Thyroid gland (tissue), 4 donors: Measurements from ENCODE around the gene ZNF165. TPM values are rescaled to one million over a fixed set of nuclear protein-coding genes. Genes with fewer than 3 reads are reported as not detected.

Source experiments
- DNase-seq, 2 donors: peaks; one replicate each; pipeline ENCODE4 v3.0.0-alpha.2; 2019
- H3K27ac ChIP-seq, 3 donors: fragments of 200-600 bp; sonication (generic); 1 replicate in 2 of 3; 2 replicates in 1 of 3; pipeline ENCODE4 v1.5.1; 2016 to 2019; ENCODE audit warnings: mild to moderate bottlenecking in 1 of 3, moderate library complexity in 1 of 3
- H3K27me3 ChIP-seq: fragments of 200-600 bp; sonication (generic); one replicate; pipeline ENCODE4 v1.5.1; 2019
- H3K36me3 ChIP-seq, 2 donors: fragments of 200-600 bp; sonication (generic); one replicate each; pipeline ENCODE4 v1.5.1; 2016 to 2019
- H3K4me1 ChIP-seq, 2 donors: fragments of 200-600 bp; sonication (generic); one replicate each; pipeline ENCODE4 v1.5.1; 2017 to 2019
- H3K4me3 ChIP-seq, 3 donors: fragments of 200-600 bp; sonication (generic); replicated peaks in 1 of 3; 1 replicate in 2 of 3; 2 replicates in 1 of 3; pipeline ENCODE4 v1.5.1; 2016; ENCODE audit warnings: mild to moderate bottlenecking in 1 of 3
- H3K9me3 ChIP-seq: fragments of 200-600 bp; sonication (generic); one replicate; pipeline ENCODE4 v1.5.1; 2017
- POLR2A ChIP-seq, 2 donors: fragments of 450-650 bp; IDR thresholded peaks; one replicate each; pipeline ENCODE4 v1.6.1; 2017; ENCODE audit warnings: antibody characterized with exemption in 2 of 2, mild to moderate bottlenecking in 2 of 2, moderate library complexity in 1 of 2
- WGBS, 2 donors: methylation state at CpG; one replicate each; pipeline ENCODE4 v1.1.5; 2017; 5-methylcytosine and 5-hydroxymethylcytosine counted together
- intact Hi-C: fragments of 100-400 bp; cut with DNase I; formaldehyde crosslinking; loops from one replicate; pipeline ENCODE4 v1.15.1; 2023
- total RNA-seq, 4 donors: library from RNA; depleted of rRNA; stranded (reverse); fragments of >200 nt; gene quantifications; one replicate each; pipeline ENCODE4 v1.2.3, GENCODE V29; 2016
- TF ChIP-seq, protein P1 (sequence below), 6 experiments: fragments of 200-600 bp in 3 of 6; fragments of 450-650 bp in 3 of 6; sonication (generic) in 3 of 6; IDR thresholded peaks; one replicate each; pipeline ENCODE4 v1.5.1; 2016 to 2019; ENCODE audit warnings: antibody characterized with exemption in 6 of 6, mild to moderate bottlenecking in 2 of 6, inconsistent platforms in 1 of 6, moderate library complexity in 1 of 6

ZNF165 gene
- total RNA-seq, 4 donors from 2014 or later, result 1.7 to 5.3 (median 4.0) TPM

DNA sequence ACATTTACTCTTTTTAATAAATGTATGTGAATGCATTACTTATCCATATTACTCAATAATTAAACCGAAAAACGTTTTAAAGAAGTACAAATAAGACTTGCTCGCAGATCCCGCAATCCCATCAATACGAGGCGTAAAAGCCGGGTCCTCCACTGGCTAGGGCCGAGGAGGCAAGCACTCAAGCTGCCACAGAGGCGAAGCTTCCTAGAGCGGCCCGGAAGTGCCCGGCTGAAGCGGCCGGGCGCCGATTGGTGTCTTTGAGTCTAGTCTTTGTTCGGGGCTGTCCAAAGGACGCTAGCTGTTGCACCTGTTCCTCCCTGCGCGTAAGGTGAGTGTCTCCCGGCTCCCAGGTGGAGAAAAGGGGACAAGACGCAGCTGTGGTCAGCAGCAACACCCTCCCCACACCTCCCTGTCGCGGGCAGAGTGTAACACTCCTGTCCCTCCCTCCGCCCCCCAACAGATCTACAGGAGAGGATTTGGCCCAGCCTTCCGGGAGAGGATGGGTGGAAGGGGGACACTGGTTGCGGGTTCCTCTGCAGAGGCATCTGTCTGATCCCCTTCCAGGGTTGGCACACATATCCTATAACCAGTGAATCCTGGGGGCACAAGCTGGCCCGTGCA, 44.1 kb downstream of the ZNF165 start, which contains the start of gene ZSCAN16:
ZSCAN16 (plus strand) TSS at position 260 of the 621 bp plus-strand sequence. CDS start 835 bp downstream, outside the sequence.
- peaks cover 0 to under 1% of the 10 kb centered on the region in 2 donors for H3K36me3 ChIP-seq

DNA sequence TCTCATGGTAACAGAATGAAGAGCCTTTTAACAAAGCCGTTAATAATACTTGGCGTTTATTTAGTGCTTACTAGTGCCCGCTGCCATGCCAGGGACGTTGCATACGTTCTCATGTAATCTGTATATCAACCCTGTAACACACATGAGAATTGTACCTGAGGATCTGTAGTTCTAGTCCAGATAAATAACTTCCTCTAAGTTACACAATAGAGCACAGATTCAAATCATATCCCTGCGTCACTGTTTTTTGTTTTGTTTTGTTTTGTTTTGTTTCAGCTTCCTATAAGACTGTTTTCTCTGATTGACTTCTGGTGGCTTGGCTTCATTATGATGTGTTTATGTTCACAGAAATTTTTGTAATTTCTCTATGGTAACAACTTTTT, 44.6 kb downstream of the ZNF165 start:
- Histone ChIP-seq H3K27ac (peak overlapping the region in 1 of 3 donors; percentile 21), H3K4me1 (peaks cover 4 to 13% of the 10 kb centered on the region in 2 donors), H3K9me3 (no peaks in the 10 kb centered on the region), H3K36me3 (peaks cover 0 to 5% of the 10 kb centered on the region in 2 donors), H3K27me3 (no peaks in the 10 kb centered on the region), H3K4me3 (peak overlapping the region in 2 of 3 donors; percentile 52 to 80)
- TF ChIP-seq, protein P1, sequence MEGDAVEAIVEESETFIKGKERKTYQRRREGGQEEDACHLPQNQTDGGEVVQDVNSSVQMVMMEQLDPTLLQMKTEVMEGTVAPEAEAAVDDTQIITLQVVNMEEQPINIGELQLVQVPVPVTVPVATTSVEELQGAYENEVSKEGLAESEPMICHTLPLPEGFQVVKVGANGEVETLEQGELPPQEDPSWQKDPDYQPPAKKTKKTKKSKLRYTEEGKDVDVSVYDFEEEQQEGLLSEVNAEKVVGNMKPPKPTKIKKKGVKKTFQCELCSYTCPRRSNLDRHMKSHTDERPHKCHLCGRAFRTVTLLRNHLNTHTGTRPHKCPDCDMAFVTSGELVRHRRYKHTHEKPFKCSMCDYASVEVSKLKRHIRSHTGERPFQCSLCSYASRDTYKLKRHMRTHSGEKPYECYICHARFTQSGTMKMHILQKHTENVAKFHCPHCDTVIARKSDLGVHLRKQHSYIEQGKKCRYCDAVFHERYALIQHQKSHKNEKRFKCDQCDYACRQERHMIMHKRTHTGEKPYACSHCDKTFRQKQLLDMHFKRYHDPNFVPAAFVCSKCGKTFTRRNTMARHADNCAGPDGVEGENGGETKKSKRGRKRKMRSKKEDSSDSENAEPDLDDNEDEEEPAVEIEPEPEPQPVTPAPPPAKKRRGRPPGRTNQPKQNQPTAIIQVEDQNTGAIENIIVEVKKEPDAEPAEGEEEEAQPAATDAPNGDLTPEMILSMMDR (IDR thresholded peaks at IDR 0.05), result no peak
- no peak for TF ChIP-seq POLR2A (IDR thresholded peaks at IDR 0.05)
- WGBS, 2 donors, result 8 to 15% methylated on average over 6 of the region's 6 CpGs
- intact Hi-C loops, result loop anchor here (5.0 kb wide), 1 partner anchor 232 kb away; no protein-coding TSS in a partner anchor
- DNase-seq, result no peak

More for the DNA sequence above, 44.1 kb downstream of the ZNF165 start, which contains the start of gene ZSCAN16:
- Histone ChIP-seq H3K27me3 (no peaks in the 10 kb centered on the region), H3K27ac (peak within 1 kb of the TSS in 2 of 3 donors; percentile 21 to 45), H3K4me1 (peaks cover 4 to 13% of the 10 kb centered on the region in 2 donors), H3K4me3 (peak within 1 kb of the TSS in 2 of 3 donors; percentile 52 to 80), H3K9me3 (no peaks in the 10 kb centered on the region)
- 0 to 1% methylated on average over 15 to 28 of the region's 28 CpGs for WGBS, 2 donors
- DNase-seq, result peak; percentile 82 to 86
- intact Hi-C loops, result no loop called here
- TF ChIP-seq, protein P1 (IDR thresholded peaks at IDR 0.05), result no peak
- TF ChIP-seq POLR2A (IDR thresholded peaks at IDR 0.05), result peak in 1 of 2 donors; percentile 49

DNA sequence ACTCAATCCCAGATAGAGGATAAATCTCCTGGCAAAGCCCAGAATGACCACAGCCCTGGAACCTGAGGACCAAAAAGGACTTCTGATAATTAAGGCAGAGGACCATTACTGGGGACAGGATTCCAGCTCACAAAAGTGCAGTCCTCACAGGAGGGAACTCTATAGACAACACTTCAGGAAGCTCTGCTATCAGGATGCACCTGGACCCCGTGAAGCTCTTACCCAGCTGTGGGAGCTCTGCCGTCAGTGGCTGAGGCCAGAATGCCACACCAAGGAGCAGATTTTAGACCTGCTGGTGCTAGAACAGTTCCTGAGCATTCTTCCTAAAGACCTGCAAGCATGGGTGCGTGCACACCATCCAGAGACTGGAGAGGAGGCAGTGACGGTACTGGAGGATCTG, 45.0 kb downstream of the ZNF165 start:
- Histone ChIP-seq H3K27ac (no peak overlapping the region), H3K4me3 (no peak overlapping the region)

DNA sequence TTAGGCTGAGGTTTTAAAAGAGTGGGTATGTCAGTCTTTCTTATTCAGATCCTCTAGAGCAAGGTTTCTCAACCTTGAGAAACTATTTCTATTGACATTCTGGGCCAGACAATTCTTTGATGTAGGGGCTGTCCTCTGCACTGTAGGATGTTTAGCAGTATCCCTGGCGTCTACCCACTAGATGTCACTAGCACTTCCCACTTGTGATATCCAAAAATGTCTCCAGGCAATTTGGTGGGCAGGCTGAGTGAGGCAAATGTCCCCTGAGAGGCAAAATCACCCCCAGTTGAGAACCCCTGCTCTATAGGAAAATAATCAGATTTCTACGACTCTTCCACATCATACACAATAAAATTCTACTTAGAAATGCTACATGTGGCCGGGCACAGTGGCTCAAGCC, 53.6 kb downstream of the ZNF165 start:
- no peak for DNase-seq
- intact Hi-C loops, result loop anchor here (10.0 kb wide), 1 partner anchor 81 kb away; no protein-coding TSS in a partner anchor
- TF ChIP-seq POLR2A (IDR thresholded peaks at IDR 0.05), result no peak
- TF ChIP-seq, protein P1 (IDR thresholded peaks at IDR 0.05), result no peak
- Histone ChIP-seq H3K4me1 (peaks cover 11 to 15% of the 10 kb centered on the region in 2 donors), H3K27ac (no peak overlapping the region), H3K4me3 (no peak overlapping the region), H3K9me3 (no peaks in the 10 kb centered on the region), H3K27me3 (no peaks in the 10 kb centered on the region), H3K36me3 (peaks cover 0 to 5% of the 10 kb centered on the region in 2 donors)
- WGBS, 2 donors, result 55 to 60% methylated on average over 3 of the region's 3 CpGs

More for the DNA sequence above, 45.0 kb downstream of the ZNF165 start:
- no peaks in the 10 kb centered on the region for H3K27me3 ChIP-seq
- H3K4me1 ChIP-seq, result peaks cover 4 to 13% of the 10 kb centered on the region in 2 donors
- H3K36me3 ChIP-seq, result peaks cover 0 to 5% of the 10 kb centered on the region in 2 donors
- TF ChIP-seq, protein P1 (IDR thresholded peaks at IDR 0.05), result no peak
- TF ChIP-seq POLR2A (IDR thresholded peaks at IDR 0.05), result no peak
- DNase-seq, result no peak
- 69 to 81% methylated on average over 4 of the region's 4 CpGs for WGBS, 2 donors
- no peaks in the 10 kb centered on the region for H3K9me3 ChIP-seq
- intact Hi-C loops, result loop anchor here (5.0 kb wide), 1 partner anchor 232 kb away; no protein-coding TSS in a partner anchor

DNA sequence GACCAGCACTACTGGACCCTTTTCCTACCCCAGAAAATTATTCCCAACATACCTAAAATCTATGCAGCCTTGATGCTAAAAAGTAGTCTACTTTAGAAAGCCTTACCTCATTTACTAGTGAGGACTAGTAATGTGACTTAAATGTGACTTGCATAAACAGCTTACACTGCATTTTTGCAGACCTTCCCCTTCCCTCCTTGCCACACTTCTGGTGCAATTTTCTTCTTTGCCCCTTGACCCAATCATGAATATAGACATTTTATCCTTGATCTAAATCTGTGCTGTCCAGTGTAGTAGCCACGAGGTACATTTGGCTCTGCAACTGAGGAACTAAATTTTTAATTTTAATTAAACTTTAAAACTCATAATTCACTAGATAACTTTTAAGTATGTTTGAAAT, 54.3 kb downstream of the ZNF165 start:
- Histone ChIP-seq H3K4me3 (no peak overlapping the region), H3K4me1 (peaks cover 11 to 15% of the 10 kb centered on the region in 2 donors), H3K27me3 (no peaks in the 10 kb centered on the region), H3K27ac (no peak overlapping the region), H3K36me3 (peaks cover 0 to 2% of the 10 kb centered on the region in 2 donors), H3K9me3 (no peaks in the 10 kb centered on the region)
- TF ChIP-seq, protein P1 (IDR thresholded peaks at IDR 0.05), result no peak
- TF ChIP-seq POLR2A (IDR thresholded peaks at IDR 0.05), result no peak
- DNase-seq, result no peak
- intact Hi-C loops, result loop anchor here (10.0 kb wide), 1 partner anchor 80 kb away; no protein-coding TSS in a partner anchor
- WGBS, 2 donors, result 77 to 78% methylated on average over 1 of the region's 1 CpG
